GM23338 (cell line): ENCODE measurements around the gene BIN1. TPM values are rescaled to one million over a fixed set of nuclear protein-coding genes. Genes with fewer than 3 reads are reported as not detected.

Experiments used
- ATAC-seq: fragments of 200-7000 bp; cut with Tn5 transposase; 3 replicates; pipeline ENCODE4 v1.9.1; 2020
- DNase-seq: peaks from one replicate; pipeline ENCODE4 v3.0.0-alpha.2; 2015; ENCODE audit warnings: low spot score
- H2AFZ ChIP-seq: fragments of 200-600 bp; sonication (generic); 2 replicates; pipeline ENCODE4 v1.8.0; 2016; ENCODE audit warnings: antibody characterized with exemption, mild to moderate bottlenecking, moderate library complexity
- H3F3A ChIP-seq: fragments of 200-600 bp; sonication (generic); replicated peaks from 2 replicates; pipeline ENCODE4 v1.8.0; 2017; ENCODE audit warnings: antibody characterized with exemption, mixed run types, low read depth
- H3K27ac ChIP-seq: fragments of 200-600 bp; sonication (generic); 2 replicates; pipeline ENCODE4 v1.6.1; 2016; ENCODE audit warnings: low read depth
- H3K27me3 ChIP-seq: fragments of 200-600 bp; sonication (generic); 2 replicates; pipeline ENCODE4 v1.8.0; 2016; ENCODE audit warnings: mild to moderate bottlenecking, mixed run types, moderate library complexity; ENCODE audit not compliant: insufficient read depth
- H3K36me3 ChIP-seq: fragments of 200-600 bp; sonication (generic); 2 replicates; pipeline ENCODE4 v1.8.0; 2016; ENCODE audit warnings: mild to moderate bottlenecking; ENCODE audit not compliant: insufficient read depth
- H3K4me1 ChIP-seq: fragments of 200-600 bp; sonication (generic); 2 replicates; pipeline ENCODE4 v1.8.0; 2016; ENCODE audit warnings: mild to moderate bottlenecking, moderate library complexity; ENCODE audit not compliant: insufficient read depth
- H3K4me2 ChIP-seq: fragments of 200-600 bp; sonication (generic); 2 replicates; pipeline ENCODE4 v1.7.1; 2017; ENCODE audit warnings: mixed run types
- H3K4me3 ChIP-seq: fragments of 200-600 bp; sonication (generic); 2 replicates; pipeline ENCODE4 v1.6.1; 2016; ENCODE audit warnings: mixed run types
- H3K79me2 ChIP-seq: fragments of 200-600 bp; sonication (generic); replicated peaks from 2 replicates; pipeline ENCODE4 v1.8.0; 2017; ENCODE audit warnings: mild to moderate bottlenecking; ENCODE audit not compliant: insufficient read depth
- H3K9me2 ChIP-seq: fragments of 200-600 bp; sonication (generic); 2 replicates; pipeline ENCODE4 v1.8.0; 2017; ENCODE audit not compliant: insufficient read depth
- H4K20me1 ChIP-seq: fragments of 200-600 bp; sonication (generic); replicated peaks from 2 replicates; pipeline ENCODE4 v1.8.0; 2017; ENCODE audit warnings: mild to moderate bottlenecking; ENCODE audit not compliant: insufficient read depth
- H3K27ac Mint-ChIP-seq: 2 replicates; pipeline ENCODE4 v1.8.0; 2020; ENCODE audit warnings: inconsistent platforms, mild to moderate bottlenecking, moderate library complexity, mixed read lengths
- H3K27me3 Mint-ChIP-seq: 3 replicates; pipeline ENCODE4 v1.8.0; 2022; ENCODE audit warnings: low read depth, mild to moderate bottlenecking, moderate library complexity, mixed read lengths, inconsistent platforms; ENCODE audit not compliant: insufficient read depth, poor library complexity
- H3K36me3 Mint-ChIP-seq: 3 replicates; pipeline ENCODE4 v1.8.0; 2021; ENCODE audit warnings: low read depth, mild to moderate bottlenecking, inconsistent platforms, moderate library complexity, mixed read lengths
- H3K4me1 Mint-ChIP-seq: 3 replicates; pipeline ENCODE4 v1.8.0; 2020; ENCODE audit warnings: mild to moderate bottlenecking, inconsistent platforms, mixed read lengths
- H3K4me3 Mint-ChIP-seq: 3 replicates; pipeline ENCODE4 v1.8.0; 2021; ENCODE audit warnings: moderate library complexity, mild to moderate bottlenecking, inconsistent platforms, mixed read lengths
- H3K9me3 Mint-ChIP-seq: 3 replicates; pipeline ENCODE4 v1.8.0; 2020; ENCODE audit warnings: moderate library complexity, mild to moderate bottlenecking, inconsistent platforms, mixed read lengths
- CTCF ChIP-seq, 2 experiments: fragments of 200-600 bp in 1 of 2; sonication (generic) in 1 of 2; conservative IDR thresholded peaks; 2 replicates each; pipeline versions ENCODE4 v1.5.1 to v1.6.1; 2016 to 2017; ENCODE audit warnings: antibody characterized with exemption in 2 of 2, low read depth in 2 of 2, mild to moderate bottlenecking in 2 of 2, moderate library complexity in 1 of 2
- ETS1 ChIP-seq: IDR thresholded peaks from 2 replicates; pipeline ENCODE4 v1.6.1; 2016; ENCODE audit warnings: antibody characterized with exemption
- EZH2 ChIP-seq: fragments of 200-600 bp; sonication (generic); IDR thresholded peaks from one replicate; pipeline ENCODE4 v1.8.0; 2017; ENCODE audit warnings: antibody characterized with exemption, mild to moderate bottlenecking, low read depth; ENCODE audit not compliant: unreplicated experiment
- EZH2phosphoT487 ChIP-seq: fragments of 200-600 bp; sonication (generic); IDR thresholded peaks from one replicate; pipeline ENCODE4 v1.8.1; 2018; ENCODE audit warnings: antibody characterized with exemption; ENCODE audit not compliant: unreplicated experiment
- JUNB ChIP-seq: IDR thresholded peaks from one replicate; pipeline ENCODE4 v1.6.1; 2016; ENCODE audit warnings: antibody characterized with exemption; ENCODE audit not compliant: unreplicated experiment
- NANOG ChIP-seq: IDR thresholded peaks from 2 replicates; pipeline ENCODE4 v1.6.1; 2016; ENCODE audit warnings: antibody characterized with exemption, borderline replicate concordance
- POLR2AphosphoS5 ChIP-seq: IDR thresholded peaks from 2 replicates; pipeline ENCODE4 v1.6.1; 2016; ENCODE audit warnings: antibody characterized with exemption, low read depth
- REST ChIP-seq: IDR thresholded peaks from one replicate; pipeline ENCODE4 v1.6.1; 2018; ENCODE audit warnings: antibody characterized with exemption; ENCODE audit not compliant: unreplicated experiment
- STAT1 ChIP-seq: IDR thresholded peaks from one replicate; pipeline ENCODE4 v1.6.1; 2016; ENCODE audit warnings: antibody characterized with exemption; ENCODE audit not compliant: unreplicated experiment
- ZNF331 ChIP-seq: fragments of 250-450 bp; sonication (Bioruptor Pico); IDR thresholded peaks from 2 replicates; pipeline ENCODE4 v1.5.0; 2020; ENCODE audit warnings: low read depth, mild to moderate bottlenecking, moderate library complexity
- ZNF462 ChIP-seq: fragments of 250-450 bp; sonication (Bioruptor Pico); IDR thresholded peaks from 2 replicates; pipeline ENCODE4 v1.5.0; 2020; ENCODE audit warnings: mild to moderate bottlenecking, moderate library complexity
- polyA plus RNA-seq: library from polyadenylated mRNA; unstranded; fragments of >200 nt; fragmentation: Nextera tagmentation; extraction: Ambion mirVana; gene quantifications from 2 replicates; pipeline ENCODE4 v1.2.1, GENCODE V29; 2016
- total RNA-seq: library from RNA; depleted of rRNA; stranded (reverse); fragments of >200 nt; shearing (Covaris generic); gene quantifications from 2 replicates; pipeline ENCODE4 v1.2.3, GENCODE V29; 2014

The BIN1 gene
- total and polyA plus RNA-seq, 2 experiments from 2014 or later, result 30.1 to 56.4 TPM

- H3K4me1 ChIP-seq, result peaks cover 4% of the 10 kb centered on the region; the same call in 1 of the 2 replicates
- H3K4me2 ChIP-seq, result no peak overlapping the region
- H3K4me3 Mint-ChIP-seq, result no peak overlapping the region
- H3K9me2 ChIP-seq, result no peaks in the 10 kb centered on the region
- H3K36me3 ChIP-seq, result no peaks in the 10 kb centered on the region
- H3F3A ChIP-seq, result no peaks in the 10 kb centered on the region
- no peak for ATAC-seq
- no peak overlapping the region for H3K4me3 ChIP-seq
- no peaks in the 10 kb centered on the region for H3K36me3 Mint-ChIP-seq
- no peak overlapping the region for H3K27ac Mint-ChIP-seq
- no peak for DNase-seq
- H2AFZ ChIP-seq, result no peak overlapping the region
- no peaks in the 10 kb centered on the region for H3K9me3 Mint-ChIP-seq
- peaks cover 11% of the 10 kb centered on the region for H3K4me1 Mint-ChIP-seq
- H3K27ac ChIP-seq, result no peak overlapping the region
- no peaks in the 10 kb centered on the region for H3K79me2 ChIP-seq
- H4K20me1 ChIP-seq, result no peaks in the 10 kb centered on the region
- no peaks in the 10 kb centered on the region for H3K27me3 ChIP-seq
- no peaks in the 10 kb centered on the region for H3K27me3 Mint-ChIP-seq
- no peak for TF ChIP-seq CTCF (conservative IDR thresholded peaks at IDR 0.05; ENCODE audit: low read depth in 2 of 2)
- TF ChIP-seq STAT1, result no peak
- TF ChIP-seq ETS1, result no peak
- no peak for TF ChIP-seq NANOG
- TF ChIP-seq JUNB, result no peak
- TF ChIP-seq ZNF331 (CRISPR knock-in tag), result no peak
- no peak for TF ChIP-seq EZH2
- TF ChIP-seq ZNF462, result no peak
- no peak for TF ChIP-seq REST
- TF ChIP-seq POLR2AphosphoS5, result no peak
- no peak for TF ChIP-seq EZH2phosphoT487
Measured at GRCh38 chr2:127011796-127012195, 95.2 kb downstream of the BIN1 start.
